Tibial artery (tissue), 4 donors: ENCODE measurements around the gene RASGRF1.

ENCODE experiments used
- DNase-seq, 2 donors: peaks; one replicate each; pipeline ENCODE4 v3.0.0-alpha.2; 2019
- H3K27ac ChIP-seq, 2 donors: fragments of 200-600 bp; sonication (generic) in 1 of 2; 1 replicate in 1 of 2; 2 replicates in 1 of 2; pipeline ENCODE4 v1.5.1; 2018 to 2019; ENCODE audit warnings: mild to moderate bottlenecking in 1 of 2
- H3K27me3 ChIP-seq, 2 donors: fragments of 200-600 bp; sonication (generic) in 1 of 2; one replicate each; pipeline versions ENCODE4 v1.5.1 to v1.6.0; 2016 to 2019
- H3K36me3 ChIP-seq, 3 donors: fragments of 200-600 bp; sonication (generic) in 2 of 3; one replicate each; pipeline ENCODE4 v1.5.1; 2016 to 2019; ENCODE audit warnings: mild to moderate bottlenecking in 2 of 3
- H3K4me1 ChIP-seq, 4 donors: fragments of 200-600 bp; sonication (generic) in 2 of 4; 1 replicate in 3 of 4; 2 replicates in 1 of 4; pipeline ENCODE4 v1.5.1; 2016 to 2019
- H3K4me3 ChIP-seq, 2 donors: fragments of 200-600 bp; sonication (generic) in 1 of 2; 1 replicate in 1 of 2; 2 replicates in 1 of 2; pipeline ENCODE4 v1.5.1; 2018 to 2019; ENCODE audit warnings: mild to moderate bottlenecking in 2 of 2
- H3K9me3 ChIP-seq, 3 donors: fragments of 200-600 bp; sonication (generic) in 1 of 3; one replicate each; pipeline ENCODE4 v1.5.1; 2016 to 2019
- CTCF ChIP-seq, 2 experiments: fragments of 200-600 bp in 1 of 2; fragments of 450-650 bp in 1 of 2; IDR thresholded peaks; one replicate each; pipeline ENCODE4 v1.5.1; 2017 to 2019; ENCODE audit warnings: antibody characterized with exemption in 2 of 2, mild to moderate bottlenecking in 1 of 2, moderate library complexity in 1 of 2
- intact Hi-C: fragments of 100-400 bp; cut with DNase I; formaldehyde crosslinking; loops from one replicate; pipeline ENCODE4 v1.15.0; 2023; ENCODE audit warnings: low total_unique reads

RASGRF1 gene

GRCh38 chr15:78955355-78955754, 135.2 kb downstream of the RASGRF1 start:
- Histone ChIP-seq H3K27ac (no peak overlapping the region), H3K4me1 (no peaks in the 10 kb centered on the region), H3K36me3 (no peaks in the 10 kb centered on the region), H3K9me3 (no peaks in the 10 kb centered on the region), H3K4me3 (no peak overlapping the region), H3K27me3 (no peaks in the 10 kb centered on the region)
- intact Hi-C loops = no loop called here
- TF ChIP-seq CTCF (IDR thresholded peaks at IDR 0.05) = no peak
- no peak for DNase-seq

- Histone ChIP-seq H3K4me3 (no peak overlapping the region), H3K27ac (no peak overlapping the region)
These were observed 138.7 kb downstream of the RASGRF1 start for GRCh38 chr15:78951841-78952238.

GRCh38 chr15:78950902-78951840, 139.4 kb downstream of the RASGRF1 start:
- Histone ChIP-seq H3K36me3 (no peaks in the 10 kb centered on the region), H3K4me1 (no peaks in the 10 kb centered on the region), H3K4me3 (no peak overlapping the region), H3K27ac (no peak overlapping the region), H3K9me3 (no peaks in the 10 kb centered on the region), H3K27me3 (no peaks in the 10 kb centered on the region)
- intact Hi-C loops = no loop called here
- no peak for DNase-seq
- TF ChIP-seq CTCF (IDR thresholded peaks at IDR 0.05) = peak in 1 of 2 experiments; percentile 14

More at GRCh38 chr15:78951841-78952238, 138.7 kb downstream of the RASGRF1 start:
- Histone ChIP-seq H3K36me3 (no peaks in the 10 kb centered on the region), H3K4me1 (no peaks in the 10 kb centered on the region), H3K27me3 (no peaks in the 10 kb centered on the region), H3K9me3 (no peaks in the 10 kb centered on the region)
- intact Hi-C loops = no loop called here
- no peak for DNase-seq
- TF ChIP-seq CTCF (IDR thresholded peaks at IDR 0.05) = no peak

GRCh38 chr15:78950343-78950742, 140.2 kb downstream of the RASGRF1 start:
- H3K4me3 ChIP-seq = no peak overlapping the region

GRCh38 chr15:78949461-78949860, 141.1 kb downstream of the RASGRF1 start:
- Histone ChIP-seq H3K36me3 (no peaks in the 10 kb centered on the region), H3K9me3 (no peaks in the 10 kb centered on the region), H3K27me3 (no peaks in the 10 kb centered on the region), H3K4me3 (no peak overlapping the region), H3K4me1 (peaks cover 0 to 10% (median 4%) of the 10 kb centered on the region in 4 donors), H3K27ac (no peak overlapping the region)
- DNase-seq = no peak
- intact Hi-C loops = no loop called here
- no peak for TF ChIP-seq CTCF (IDR thresholded peaks at IDR 0.05)

More at GRCh38 chr15:78950343-78950742, 140.2 kb downstream of the RASGRF1 start:
- H3K36me3 ChIP-seq = no peaks in the 10 kb centered on the region
- H3K9me3 ChIP-seq = no peaks in the 10 kb centered on the region
- DNase-seq = no peak
- no peak for TF ChIP-seq CTCF (IDR thresholded peaks at IDR 0.05)
- H3K27me3 ChIP-seq = no peaks in the 10 kb centered on the region
- H3K27ac ChIP-seq = no peak overlapping the region
- intact Hi-C loops = no loop called here
- H3K4me1 ChIP-seq = peaks cover 0 to 1% (median 0%) of the 10 kb centered on the region in 4 donors
